Measurements from ENCODE around the gene CARS2. TPM values are rescaled to one million over a fixed set of nuclear protein-coding genes. Genes with fewer than 3 reads are reported as not detected.
"Not testable (repeated sequence)": the region's sequence is repeated elsewhere in the genome, so short reads cannot be mapped to it uniquely, and the experiment has no call there.

CARS2 gene
- total and polyA plus RNA-seq, 3 donors from 2014 or later, result 60.4 to 116 (median 100) TPM

DNA sequence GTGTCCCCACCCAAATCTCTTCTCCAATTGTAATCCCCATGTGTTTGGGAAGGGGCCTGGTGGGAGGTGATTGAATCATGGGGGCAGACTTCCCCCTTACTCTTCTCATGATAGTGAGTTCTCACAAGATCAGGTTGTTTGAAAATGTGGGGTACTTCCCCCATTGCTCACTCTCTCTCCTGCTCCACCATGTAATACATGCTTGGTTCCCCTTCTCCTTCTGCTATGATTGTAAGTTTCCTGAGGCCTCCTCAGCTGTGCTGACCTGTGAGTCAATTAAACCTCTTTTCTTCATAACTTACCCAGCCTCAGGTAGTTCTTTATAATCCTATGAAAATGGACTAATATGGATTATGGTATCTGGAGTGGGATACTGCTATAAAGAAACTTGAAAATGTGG, 31.6 kb upstream of the CARS2 start:
- H3K9me3 ChIP-seq, result no peaks in the 10 kb centered on the region
- H3K36me3 ChIP-seq (ENCODE audit: low read depth, missing control alignments), result no peaks in the 10 kb centered on the region
- no peaks in the 10 kb centered on the region for H3K27me3 ChIP-seq
- H3K4me1 ChIP-seq, result no peaks in the 10 kb centered on the region
- H3K27ac ChIP-seq, result no peak overlapping the region
- TF ChIP-seq POLR2A (IDR thresholded peaks at IDR 0.05), result no peak
- TF ChIP-seq, protein P1, sequence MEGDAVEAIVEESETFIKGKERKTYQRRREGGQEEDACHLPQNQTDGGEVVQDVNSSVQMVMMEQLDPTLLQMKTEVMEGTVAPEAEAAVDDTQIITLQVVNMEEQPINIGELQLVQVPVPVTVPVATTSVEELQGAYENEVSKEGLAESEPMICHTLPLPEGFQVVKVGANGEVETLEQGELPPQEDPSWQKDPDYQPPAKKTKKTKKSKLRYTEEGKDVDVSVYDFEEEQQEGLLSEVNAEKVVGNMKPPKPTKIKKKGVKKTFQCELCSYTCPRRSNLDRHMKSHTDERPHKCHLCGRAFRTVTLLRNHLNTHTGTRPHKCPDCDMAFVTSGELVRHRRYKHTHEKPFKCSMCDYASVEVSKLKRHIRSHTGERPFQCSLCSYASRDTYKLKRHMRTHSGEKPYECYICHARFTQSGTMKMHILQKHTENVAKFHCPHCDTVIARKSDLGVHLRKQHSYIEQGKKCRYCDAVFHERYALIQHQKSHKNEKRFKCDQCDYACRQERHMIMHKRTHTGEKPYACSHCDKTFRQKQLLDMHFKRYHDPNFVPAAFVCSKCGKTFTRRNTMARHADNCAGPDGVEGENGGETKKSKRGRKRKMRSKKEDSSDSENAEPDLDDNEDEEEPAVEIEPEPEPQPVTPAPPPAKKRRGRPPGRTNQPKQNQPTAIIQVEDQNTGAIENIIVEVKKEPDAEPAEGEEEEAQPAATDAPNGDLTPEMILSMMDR (IDR thresholded peaks at IDR 0.05), result no peak
- intact Hi-C loops (cut with DNase I; ENCODE audit: low total_unique reads), result no loop called here
- DNase-seq, result no peak
- no peak overlapping the region for H3K4me3 ChIP-seq

DNA sequence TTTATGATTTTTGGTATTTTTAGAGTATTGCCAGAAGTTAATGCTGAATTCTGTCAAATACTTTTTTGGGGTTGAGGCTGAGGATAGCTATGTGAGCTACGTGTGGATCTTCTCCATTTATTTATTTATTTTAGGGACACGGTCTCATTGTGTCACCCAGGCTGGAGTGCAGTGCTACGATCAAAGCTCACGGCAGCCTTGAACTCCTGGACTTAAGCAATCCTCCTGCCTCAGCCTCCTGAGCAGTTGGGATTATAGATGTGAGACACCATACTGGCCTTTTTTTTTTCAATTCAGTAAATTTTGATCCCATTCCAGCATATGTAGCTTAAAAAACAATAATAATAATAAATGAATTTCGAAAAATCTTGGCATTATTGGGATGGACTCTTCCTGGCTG, 28.6 kb upstream of the CARS2 start:
- intact Hi-C loops (cut with DNase I; ENCODE audit: low total_unique reads), result no loop called here
- TF ChIP-seq, protein P1 (IDR thresholded peaks at IDR 0.05), result no peak
- TF ChIP-seq POLR2A (IDR thresholded peaks at IDR 0.05), result no peak
- no peaks in the 10 kb centered on the region for H3K27me3 ChIP-seq

DNA sequence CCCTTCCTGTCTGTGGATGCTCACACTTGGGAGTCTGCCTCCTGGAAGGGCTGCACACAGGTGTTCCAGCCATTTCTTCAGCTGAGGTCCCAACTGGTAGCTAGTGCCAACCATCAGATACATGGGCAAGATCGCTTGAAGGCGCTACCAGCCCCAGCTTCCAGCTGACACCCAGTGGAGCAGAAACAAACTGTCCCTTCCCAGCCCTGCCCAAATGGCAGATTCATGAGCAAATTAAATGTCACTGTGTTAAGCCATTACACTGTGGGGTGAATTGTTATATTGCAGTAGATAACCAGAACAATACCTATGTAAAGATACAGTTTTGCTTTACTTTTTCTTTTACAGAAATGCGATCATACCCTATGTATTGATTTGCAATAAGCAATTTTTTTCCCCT, 25.2 kb upstream of the CARS2 start:
- no peak for DNase-seq
- Histone ChIP-seq H3K4me3 (no peak overlapping the region), H3K9me3 (no peaks in the 10 kb centered on the region), H3K36me3 (ENCODE audit: low read depth, missing control alignments) (no peaks in the 10 kb centered on the region), H3K4me1 (no peaks in the 10 kb centered on the region), H3K27ac (no peak overlapping the region), H3K27me3 (no peaks in the 10 kb centered on the region)
- intact Hi-C loops (cut with DNase I; ENCODE audit: low total_unique reads), result no loop called here
- 91 to 98% methylated on average over 3 of the region's 3 CpGs for WGBS, 2 donors
- no peak for TF ChIP-seq POLR2A (IDR thresholded peaks at IDR 0.05)
- TF ChIP-seq, protein P1 (IDR thresholded peaks at IDR 0.05), result no peak

More for the DNA sequence above, 28.6 kb upstream of the CARS2 start:
- Histone ChIP-seq H3K4me1 (no peaks in the 10 kb centered on the region), H3K9me3 (no peaks in the 10 kb centered on the region), H3K36me3 (ENCODE audit: low read depth, missing control alignments) (no peaks in the 10 kb centered on the region), H3K4me3 (no peak overlapping the region), H3K27ac (no peak overlapping the region)
- 82 to 94% methylated on average over 5 of the region's 5 CpGs for WGBS, 2 donors
- DNase-seq, result no peak

DNA sequence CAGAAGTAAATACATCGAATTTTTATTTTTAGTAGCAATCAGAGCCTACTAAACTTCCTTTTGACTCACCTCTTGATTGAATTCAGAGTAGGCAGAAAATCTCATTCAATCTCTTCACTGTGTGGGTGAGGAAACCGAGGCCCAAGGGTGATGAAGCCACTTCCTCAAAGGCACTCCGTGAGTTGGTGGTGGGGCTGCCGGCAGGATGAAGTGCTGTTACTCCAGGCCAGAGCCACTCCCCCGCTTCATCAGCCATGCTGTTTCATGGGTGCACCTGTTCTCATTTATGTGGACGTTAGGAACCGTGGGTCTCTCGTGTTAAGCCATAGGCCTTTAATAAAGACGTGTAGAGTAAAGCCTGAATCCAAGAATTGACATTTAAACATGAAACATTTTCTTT, 20.8 kb upstream of the CARS2 start:
- H3K4me3 ChIP-seq, result no peak overlapping the region
- TF ChIP-seq, protein P1 (IDR thresholded peaks at IDR 0.05), result no peak
- TF ChIP-seq POLR2A (IDR thresholded peaks at IDR 0.05), result no peak
- H3K9me3 ChIP-seq, result no peaks in the 10 kb centered on the region
- no peaks in the 10 kb centered on the region for H3K27me3 ChIP-seq
- WGBS, 2 donors, result 79 to 89% methylated on average over 9 of the region's 9 CpGs
- H3K36me3 ChIP-seq (ENCODE audit: low read depth, missing control alignments), result no peaks in the 10 kb centered on the region
- intact Hi-C loops (cut with DNase I; ENCODE audit: low total_unique reads), result no loop called here
- H3K4me1 ChIP-seq, result no peaks in the 10 kb centered on the region
- DNase-seq, result no peak
- H3K27ac ChIP-seq, result no peak overlapping the region

DNA sequence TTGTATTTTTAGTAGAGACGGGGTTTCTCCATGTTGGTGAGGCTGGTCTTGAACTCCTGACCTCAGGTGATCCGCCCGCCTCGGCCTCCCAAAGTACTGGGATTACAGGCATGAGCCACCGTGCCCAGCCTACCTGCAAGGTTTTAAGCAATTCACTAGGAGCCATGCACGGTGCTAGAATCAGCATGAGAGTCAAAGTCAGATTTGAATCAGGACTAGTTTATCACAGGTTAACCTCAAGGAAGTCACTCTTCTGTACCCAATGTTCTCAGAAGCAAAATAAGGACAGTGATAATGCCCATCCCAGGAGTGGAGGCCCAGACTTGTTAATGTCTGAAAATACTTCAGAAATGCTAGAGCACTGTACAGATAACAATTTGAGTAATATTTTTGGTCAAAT, 20.2 kb upstream of the CARS2 start:
- intact Hi-C loops (cut with DNase I; ENCODE audit: low total_unique reads); H3K27ac ChIP-seq; H3K4me1 ChIP-seq; DNase-seq; H3K36me3 ChIP-seq (ENCODE audit: low read depth, missing control alignments); H3K9me3 ChIP-seq; H3K27me3 ChIP-seq; H3K4me3 ChIP-seq: not testable (repeated sequence)
- WGBS, 2 donors, result 98 to 99% methylated on average over 6 of the region's 6 CpGs

Data from testis (tissue), 3 donors.